Neural cell (in vitro differentiated cells): ENCODE results near the gene TIMM23B.
"Not testable (repeated sequence)": the region's sequence is repeated elsewhere in the genome, so short reads cannot be mapped to it uniquely, and the experiment has no call there.

Experiments used
- POLR2AphosphoS5 ChIP-seq: IDR thresholded peaks from 2 replicates; pipeline ENCODE4 v1.6.1; 2012
- RAD21 ChIP-seq: fragments of 450-650 bp; conservative IDR thresholded peaks from 2 replicates; pipeline ENCODE4 v1.6.1; 2014; ENCODE audit warnings: antibody characterized with exemption, mild to moderate bottlenecking, moderate library complexity
- TAF1 ChIP-seq: IDR thresholded peaks from 2 replicates; pipeline ENCODE4 v1.6.1; 2012; ENCODE audit warnings: low read depth
- TF ChIP-seq, protein P1 (sequence below): fragments of 450-650 bp; IDR thresholded peaks from 2 replicates; pipeline ENCODE4 v1.5.1; 2014; ENCODE audit warnings: antibody characterized with exemption, mild to moderate bottlenecking, moderate library complexity; ENCODE audit not compliant: poor library complexity, severe bottlenecking
- TF ChIP-seq, protein P2 (sequence below): IDR thresholded peaks from 2 replicates; pipeline ENCODE4 v1.6.1; 2012; ENCODE audit warnings: borderline replicate concordance

DNA sequence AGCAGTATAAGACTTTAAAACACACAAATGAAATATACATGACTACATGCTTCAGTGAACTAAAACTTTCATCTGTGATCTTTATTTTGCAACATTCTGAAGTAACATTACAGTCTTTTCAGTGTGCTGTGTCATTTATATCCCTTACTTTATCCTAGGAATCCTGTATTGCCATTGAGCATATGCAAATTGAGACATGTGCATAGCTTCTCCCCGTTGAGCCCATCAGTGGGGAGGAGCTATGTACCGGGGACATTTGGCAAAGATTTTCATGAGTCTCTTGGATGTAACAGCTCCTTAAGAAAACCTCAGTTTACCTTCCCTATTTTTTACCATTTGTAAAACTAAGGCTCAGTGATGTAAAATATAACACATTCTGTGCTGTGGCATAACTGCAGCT, 29.6 kb downstream of the TIMM23B start:
- TF ChIP-seq, protein P1, sequence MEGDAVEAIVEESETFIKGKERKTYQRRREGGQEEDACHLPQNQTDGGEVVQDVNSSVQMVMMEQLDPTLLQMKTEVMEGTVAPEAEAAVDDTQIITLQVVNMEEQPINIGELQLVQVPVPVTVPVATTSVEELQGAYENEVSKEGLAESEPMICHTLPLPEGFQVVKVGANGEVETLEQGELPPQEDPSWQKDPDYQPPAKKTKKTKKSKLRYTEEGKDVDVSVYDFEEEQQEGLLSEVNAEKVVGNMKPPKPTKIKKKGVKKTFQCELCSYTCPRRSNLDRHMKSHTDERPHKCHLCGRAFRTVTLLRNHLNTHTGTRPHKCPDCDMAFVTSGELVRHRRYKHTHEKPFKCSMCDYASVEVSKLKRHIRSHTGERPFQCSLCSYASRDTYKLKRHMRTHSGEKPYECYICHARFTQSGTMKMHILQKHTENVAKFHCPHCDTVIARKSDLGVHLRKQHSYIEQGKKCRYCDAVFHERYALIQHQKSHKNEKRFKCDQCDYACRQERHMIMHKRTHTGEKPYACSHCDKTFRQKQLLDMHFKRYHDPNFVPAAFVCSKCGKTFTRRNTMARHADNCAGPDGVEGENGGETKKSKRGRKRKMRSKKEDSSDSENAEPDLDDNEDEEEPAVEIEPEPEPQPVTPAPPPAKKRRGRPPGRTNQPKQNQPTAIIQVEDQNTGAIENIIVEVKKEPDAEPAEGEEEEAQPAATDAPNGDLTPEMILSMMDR: not testable (repeated sequence)
- not testable (repeated sequence) for TF ChIP-seq RAD21, POLR2AphosphoS5, TAF1
- TF ChIP-seq, protein P2, sequence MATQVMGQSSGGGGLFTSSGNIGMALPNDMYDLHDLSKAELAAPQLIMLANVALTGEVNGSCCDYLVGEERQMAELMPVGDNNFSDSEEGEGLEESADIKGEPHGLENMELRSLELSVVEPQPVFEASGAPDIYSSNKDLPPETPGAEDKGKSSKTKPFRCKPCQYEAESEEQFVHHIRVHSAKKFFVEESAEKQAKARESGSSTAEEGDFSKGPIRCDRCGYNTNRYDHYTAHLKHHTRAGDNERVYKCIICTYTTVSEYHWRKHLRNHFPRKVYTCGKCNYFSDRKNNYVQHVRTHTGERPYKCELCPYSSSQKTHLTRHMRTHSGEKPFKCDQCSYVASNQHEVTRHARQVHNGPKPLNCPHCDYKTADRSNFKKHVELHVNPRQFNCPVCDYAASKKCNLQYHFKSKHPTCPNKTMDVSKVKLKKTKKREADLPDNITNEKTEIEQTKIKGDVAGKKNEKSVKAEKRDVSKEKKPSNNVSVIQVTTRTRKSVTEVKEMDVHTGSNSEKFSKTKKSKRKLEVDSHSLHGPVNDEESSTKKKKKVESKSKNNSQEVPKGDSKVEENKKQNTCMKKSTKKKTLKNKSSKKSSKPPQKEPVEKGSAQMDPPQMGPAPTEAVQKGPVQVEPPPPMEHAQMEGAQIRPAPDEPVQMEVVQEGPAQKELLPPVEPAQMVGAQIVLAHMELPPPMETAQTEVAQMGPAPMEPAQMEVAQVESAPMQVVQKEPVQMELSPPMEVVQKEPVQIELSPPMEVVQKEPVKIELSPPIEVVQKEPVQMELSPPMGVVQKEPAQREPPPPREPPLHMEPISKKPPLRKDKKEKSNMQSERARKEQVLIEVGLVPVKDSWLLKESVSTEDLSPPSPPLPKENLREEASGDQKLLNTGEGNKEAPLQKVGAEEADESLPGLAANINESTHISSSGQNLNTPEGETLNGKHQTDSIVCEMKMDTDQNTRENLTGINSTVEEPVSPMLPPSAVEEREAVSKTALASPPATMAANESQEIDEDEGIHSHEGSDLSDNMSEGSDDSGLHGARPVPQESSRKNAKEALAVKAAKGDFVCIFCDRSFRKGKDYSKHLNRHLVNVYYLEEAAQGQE: not testable (repeated sequence)
